T-helper 1 cell treated with Interleukin-12 subunit alpha and Interleukin-12 subunit beta and Interleukin-4 antibody, amounts not matched to agents 30 μg/mL and 1 μg/mL, for 36 hours (primary cell): Measurements from ENCODE around the gene HSPA8.
"Not testable (repeated sequence)": the region's sequence is repeated elsewhere in the genome, so short reads cannot be mapped to it uniquely, and the experiment has no call there.

Source experiments
- H3K27ac Mint-ChIP-seq: one replicate; pipeline ENCODE4 v1.8.0; 2021; ENCODE audit warnings: mild to moderate bottlenecking, mixed read lengths
- H3K27me3 Mint-ChIP-seq: one replicate; pipeline ENCODE4 v1.8.0; 2021; ENCODE audit warnings: low read depth, mixed read lengths
- H3K36me3 Mint-ChIP-seq: one replicate; pipeline ENCODE4 v1.8.0; 2021; ENCODE audit warnings: low read depth, mixed read lengths
- H3K4me1 Mint-ChIP-seq: one replicate; pipeline ENCODE4 v1.8.0; 2021; ENCODE audit warnings: low read depth, mixed read lengths
- H3K4me3 Mint-ChIP-seq: one replicate; pipeline ENCODE4 v1.8.0; 2021; ENCODE audit warnings: mild to moderate bottlenecking, moderate library complexity, mixed read lengths
- H3K9me3 Mint-ChIP-seq: one replicate; pipeline ENCODE4 v1.8.0; 2021; ENCODE audit warnings: mixed read lengths

The HSPA8 gene

DNA sequence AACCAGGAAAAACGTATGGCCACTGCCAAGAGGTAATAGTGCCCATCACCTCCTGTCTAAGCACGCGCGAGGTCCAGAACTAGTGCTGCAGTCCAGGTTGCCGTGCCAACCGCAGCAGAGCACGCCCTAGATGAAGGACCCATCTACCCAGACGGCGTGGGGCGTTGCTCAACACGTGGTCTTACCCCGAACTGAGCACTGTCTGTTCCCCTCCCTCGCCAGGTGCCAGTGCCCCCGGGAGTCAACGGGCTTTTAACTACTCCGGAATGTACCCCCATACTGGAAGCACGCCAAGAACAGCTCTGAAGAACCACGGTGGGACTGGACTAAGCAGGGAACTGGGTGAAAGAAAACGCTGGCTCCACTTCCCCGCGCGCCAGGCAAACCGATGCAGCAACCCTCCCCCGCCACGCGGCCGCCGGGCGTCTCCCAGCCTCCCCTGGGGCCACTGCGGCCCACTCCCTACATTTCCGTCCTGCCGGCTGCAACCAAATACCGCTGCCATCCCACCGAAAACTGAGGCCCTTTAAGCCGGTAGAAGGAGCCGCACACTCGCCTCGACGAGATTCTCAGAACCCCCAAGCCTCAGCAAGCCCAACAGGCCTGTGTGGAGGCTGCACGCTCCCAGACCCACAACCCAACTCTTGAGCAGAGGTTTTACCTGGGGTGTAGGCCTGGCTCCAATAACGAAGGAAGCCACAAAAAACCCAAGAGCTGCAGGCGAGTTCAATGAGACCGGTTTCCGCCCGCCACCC, at the start of gene HSPA8:
TSS of gene HSPA8 (minus strand) at position 734 of the 755 bp plus-strand sequence. CDS start 812 bp downstream, outside the sequence.
- no peaks in the 10 kb centered on the region for H3K9me3 Mint-ChIP-seq
- no peaks in the 10 kb centered on the region for H3K27me3 Mint-ChIP-seq
- H3K36me3 Mint-ChIP-seq, result peaks cover 65% of the 10 kb centered on the region
- peak within 1 kb of the TSS; percentile 99 for H3K4me3 Mint-ChIP-seq
- H3K4me1 Mint-ChIP-seq, result peaks cover 55% of the 10 kb centered on the region
- H3K27ac Mint-ChIP-seq, result peak within 1 kb of the TSS; percentile 99

DNA sequence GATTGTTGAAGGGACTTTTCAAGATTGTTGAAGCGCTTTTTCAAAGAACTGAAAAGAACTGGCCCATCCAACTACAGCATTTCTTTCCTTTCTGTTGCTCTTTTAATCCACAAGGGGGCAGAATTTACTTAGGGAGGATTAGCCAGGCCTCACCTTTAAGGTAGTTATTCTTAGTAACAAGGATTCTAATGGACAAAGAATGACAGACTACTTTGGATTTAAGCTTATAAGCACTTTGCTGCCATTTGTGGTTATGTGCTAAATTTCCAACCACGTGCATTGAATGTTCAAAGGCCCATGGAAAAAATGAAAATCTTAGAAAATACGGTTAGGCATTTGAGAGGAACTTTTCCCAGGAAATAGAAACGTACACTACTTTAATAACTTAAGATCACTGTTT, 49.5 kb upstream of the HSPA8 start:
- Mint-ChIP-seq H3K9me3 (peaks cover under 1% of the 10 kb centered on the region), H3K27ac (no peak overlapping the region), H3K4me3 (no peak overlapping the region), H3K36me3 (peaks cover 3% of the 10 kb centered on the region), H3K4me1 (peaks cover 2% of the 10 kb centered on the region), H3K27me3 (peaks cover 42% of the 10 kb centered on the region)

DNA sequence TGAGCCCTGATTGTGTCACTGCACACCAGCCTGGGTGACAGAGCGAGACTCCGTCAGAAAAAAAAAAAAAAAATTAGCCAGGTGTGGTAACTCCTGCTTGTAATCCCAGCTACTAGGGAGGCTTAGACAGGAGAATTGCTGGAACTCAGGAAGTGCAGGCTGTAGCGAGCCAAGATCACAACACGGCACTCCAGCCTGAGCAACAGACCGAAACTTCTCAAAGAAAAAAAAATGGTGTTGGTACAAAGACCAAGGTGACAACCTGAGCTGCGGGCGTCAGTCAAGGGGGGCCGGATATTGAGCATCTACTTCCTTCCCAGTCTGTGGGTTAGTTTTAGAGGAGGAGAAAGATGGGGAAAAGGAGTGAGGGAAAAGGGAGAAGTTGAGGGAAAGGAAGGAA, 48.5 kb upstream of the HSPA8 start:
- no peak overlapping the region for H3K27ac Mint-ChIP-seq
- no peaks in the 10 kb centered on the region for H3K9me3 Mint-ChIP-seq
- H3K36me3 Mint-ChIP-seq, result no peaks in the 10 kb centered on the region
- peaks cover 37% of the 10 kb centered on the region for H3K27me3 Mint-ChIP-seq
- H3K4me1 Mint-ChIP-seq, result peaks cover 2% of the 10 kb centered on the region
- H3K4me3 Mint-ChIP-seq, result no peak overlapping the region

DNA sequence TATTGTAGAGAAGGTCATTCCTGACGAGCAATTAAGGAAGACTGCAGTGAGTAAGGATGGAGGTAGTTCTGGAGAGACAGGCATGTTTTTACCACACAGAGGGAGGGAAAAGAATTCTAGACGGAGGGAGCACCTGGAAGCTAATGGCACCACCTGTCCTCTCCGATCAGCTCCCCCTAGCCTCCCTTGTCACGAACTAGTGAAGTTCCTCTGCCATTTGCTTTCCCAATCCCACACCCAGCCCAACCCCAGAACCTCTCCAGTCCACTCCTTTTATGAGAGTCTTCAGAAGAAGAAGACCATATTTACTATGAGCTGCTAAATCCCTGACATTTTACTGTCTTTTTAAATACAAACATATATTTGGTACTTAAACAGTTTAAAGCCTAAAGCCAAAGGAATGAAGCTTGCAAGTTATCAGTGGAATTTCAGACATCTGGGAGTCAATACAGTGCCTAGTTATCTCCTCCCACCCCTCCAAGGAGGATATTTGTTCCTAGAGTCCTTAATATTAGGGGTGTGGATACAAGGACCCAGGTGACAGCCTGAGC, 46.1 kb upstream of the HSPA8 start:
- Mint-ChIP-seq H3K27ac (no peak overlapping the region), H3K27me3 (peaks cover 21% of the 10 kb centered on the region), H3K36me3 (peaks cover 3% of the 10 kb centered on the region), H3K4me3 (no peak overlapping the region), H3K4me1 (peaks cover 7% of the 10 kb centered on the region), H3K9me3 (no peaks in the 10 kb centered on the region)

DNA sequence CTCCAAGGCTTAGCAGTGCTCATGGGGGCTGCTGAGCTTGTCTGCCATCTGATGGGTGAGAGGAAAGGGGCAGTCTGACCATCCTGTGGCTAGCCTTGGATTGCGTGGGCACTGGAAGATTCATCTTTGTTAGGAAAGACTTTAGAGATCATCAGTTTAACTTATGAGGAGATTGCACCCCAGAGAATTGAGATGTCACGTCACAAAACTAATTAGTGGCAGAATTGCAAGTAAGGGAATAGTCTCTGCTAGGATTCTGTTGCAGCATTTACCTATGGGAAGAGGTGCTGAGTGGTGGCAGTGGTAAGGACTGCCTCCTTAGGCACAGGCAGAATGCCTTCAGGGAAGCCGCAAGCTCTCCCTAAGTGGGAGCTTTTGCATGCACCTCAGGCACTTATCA, 42.8 kb upstream of the HSPA8 start:
- Mint-ChIP-seq H3K27ac (no peak overlapping the region), H3K4me3 (no peak overlapping the region), H3K4me1 (peaks cover 16% of the 10 kb centered on the region), H3K9me3 (no peaks in the 10 kb centered on the region), H3K36me3 (peaks cover 4% of the 10 kb centered on the region), H3K27me3 (peaks cover 16% of the 10 kb centered on the region)

DNA sequence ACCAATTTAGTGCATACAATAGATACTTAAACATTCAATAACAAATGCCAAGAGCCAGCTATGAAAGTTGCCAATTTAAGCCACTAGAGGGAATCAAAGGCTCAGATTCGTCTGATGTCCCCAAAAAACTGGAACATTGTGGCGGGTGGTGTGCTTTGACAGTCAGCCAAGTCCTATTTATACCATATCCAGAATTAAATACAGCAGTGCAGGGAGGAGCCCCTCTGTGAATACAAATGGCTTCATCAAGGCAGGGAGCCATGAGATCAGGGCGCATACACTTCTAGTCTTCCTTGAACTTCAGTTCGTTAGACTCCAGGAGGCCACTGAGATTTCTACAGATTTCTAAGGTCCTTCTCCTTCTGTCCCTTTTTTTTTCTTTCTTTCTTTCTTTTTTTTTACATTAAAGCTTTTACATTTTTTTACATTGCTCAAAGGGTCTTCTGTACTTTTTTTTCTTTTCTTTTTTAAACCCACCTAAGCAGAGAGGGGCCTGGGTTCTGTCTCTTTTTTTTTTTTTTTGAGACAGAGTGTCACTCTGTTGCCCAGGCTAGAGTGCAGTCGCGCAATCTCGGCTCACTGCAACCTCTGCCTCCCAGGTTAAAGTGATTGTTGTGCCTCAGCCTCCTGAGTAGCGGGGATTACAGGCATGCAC, 41.5 kb upstream of the HSPA8 start:
- no peak overlapping the region for H3K4me3 Mint-ChIP-seq
- H3K4me1 Mint-ChIP-seq, result peaks cover 20% of the 10 kb centered on the region
- peaks cover 9% of the 10 kb centered on the region for H3K27me3 Mint-ChIP-seq
- no peak overlapping the region for H3K27ac Mint-ChIP-seq
- H3K9me3 Mint-ChIP-seq, result no peaks in the 10 kb centered on the region
- peaks cover 4% of the 10 kb centered on the region for H3K36me3 Mint-ChIP-seq

DNA sequence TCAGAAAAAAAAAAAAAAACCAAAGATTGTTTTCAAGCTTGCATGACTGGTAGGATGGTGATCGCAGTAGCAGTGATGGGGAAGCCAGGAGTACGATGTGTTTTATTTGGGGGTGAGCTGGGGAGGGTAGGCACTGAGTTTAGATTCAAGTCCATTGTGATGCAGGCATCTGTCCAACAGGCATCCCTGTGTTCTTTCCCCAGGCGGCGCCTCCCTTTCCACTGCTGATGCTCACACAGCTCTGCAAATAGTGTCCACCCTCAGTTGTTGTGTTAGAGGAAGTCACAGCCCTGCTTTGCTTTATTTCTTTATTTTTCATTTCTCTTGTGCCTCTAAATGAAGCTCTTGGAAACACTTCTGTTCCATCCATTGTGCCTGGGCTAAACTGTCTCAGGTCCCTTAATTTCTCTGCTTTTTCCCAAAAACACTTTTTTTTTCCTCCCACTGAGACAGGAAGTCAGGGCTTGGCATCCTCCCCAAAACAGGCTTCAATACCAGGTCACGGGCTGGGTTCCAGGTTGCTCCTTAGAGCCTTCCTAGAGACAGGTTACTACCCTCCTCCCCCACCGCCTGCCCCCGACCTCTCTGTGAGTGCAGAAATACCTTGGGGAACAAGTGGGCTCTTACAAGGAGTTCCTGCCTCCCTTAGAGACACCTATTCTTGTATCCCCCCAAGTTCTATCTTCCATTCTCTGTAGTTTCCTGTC, 38.6 kb upstream of the HSPA8 start:
- peaks cover 4% of the 10 kb centered on the region for H3K36me3 Mint-ChIP-seq
- H3K9me3 Mint-ChIP-seq, result no peaks in the 10 kb centered on the region

DNA sequence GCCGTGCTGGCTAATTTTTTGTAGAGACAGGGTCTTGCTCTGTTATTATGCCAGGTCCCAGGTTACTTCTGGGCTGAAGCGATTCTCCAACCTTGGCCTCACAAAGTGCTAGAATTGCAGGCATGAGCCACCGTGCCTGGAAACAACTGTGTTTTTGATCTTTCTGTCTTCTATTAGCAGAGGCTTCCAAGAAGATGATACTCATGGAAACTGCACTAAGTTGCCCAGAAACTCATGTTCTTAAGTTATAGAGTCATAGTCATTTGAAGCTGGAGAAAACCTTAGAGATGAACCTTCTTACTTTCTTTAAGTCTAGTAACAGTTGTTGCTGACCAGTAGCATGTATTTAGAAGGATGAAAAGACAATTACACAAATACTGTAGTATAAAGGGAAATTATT, 37.1 kb upstream of the HSPA8 start:
- Mint-ChIP-seq H3K27ac (no peak overlapping the region), H3K4me3 (no peak overlapping the region), H3K27me3 (peaks cover 3% of the 10 kb centered on the region), H3K9me3 (no peaks in the 10 kb centered on the region), H3K36me3 (peaks cover 4% of the 10 kb centered on the region), H3K4me1 (peaks cover 20% of the 10 kb centered on the region)

More for the DNA sequence above, 38.6 kb upstream of the HSPA8 start:
- Mint-ChIP-seq H3K27ac (peak overlapping the region; percentile 61), H3K27me3 (peaks cover 3% of the 10 kb centered on the region), H3K4me3 (peak overlapping the region; percentile 29), H3K4me1 (peaks cover 21% of the 10 kb centered on the region)

DNA sequence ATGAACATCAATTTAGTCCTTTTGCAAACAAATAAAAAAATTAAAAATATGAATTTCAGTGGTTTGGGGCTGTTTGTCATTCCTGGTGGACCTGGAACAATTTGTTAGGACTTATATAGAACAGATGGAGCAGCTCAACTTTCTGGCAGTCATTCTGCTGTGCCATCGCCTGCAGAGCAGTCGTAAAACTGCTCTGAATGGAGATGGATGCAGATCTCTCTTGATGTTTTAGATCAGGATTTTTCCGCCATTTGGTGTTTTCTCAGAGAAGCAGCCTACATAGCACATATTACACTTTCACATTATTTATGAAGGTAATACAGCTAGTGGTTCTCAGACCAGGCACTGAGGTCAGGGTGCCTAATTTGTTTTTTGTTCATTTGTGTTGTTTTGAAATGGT, 31.8 kb upstream of the HSPA8 start:
- Mint-ChIP-seq H3K27me3 (no peaks in the 10 kb centered on the region), H3K36me3 (no peaks in the 10 kb centered on the region), H3K4me1 (peaks cover 9% of the 10 kb centered on the region), H3K27ac (no peak overlapping the region), H3K9me3 (no peaks in the 10 kb centered on the region), H3K4me3 (no peak overlapping the region)

DNA sequence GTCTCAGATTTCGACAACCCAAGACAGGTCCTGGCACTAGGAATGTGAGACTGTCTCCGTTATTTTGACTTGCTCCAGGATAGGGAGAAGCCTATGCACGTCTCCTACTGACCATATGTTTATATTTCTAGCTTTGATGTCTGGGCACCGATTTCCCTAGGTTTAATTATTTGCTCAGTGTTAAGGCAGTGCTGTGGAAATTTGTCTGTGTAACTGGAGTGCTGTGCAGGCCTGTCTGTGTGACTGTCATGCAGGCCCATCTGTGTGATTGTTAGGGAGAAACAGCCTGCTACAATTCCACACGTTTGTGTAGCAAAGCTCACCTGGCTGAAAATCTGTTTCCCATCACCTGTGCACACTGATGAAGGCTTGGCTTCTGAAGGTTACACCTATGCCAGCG, 29.6 kb upstream of the HSPA8 start:
- no peaks in the 10 kb centered on the region for H3K27me3 Mint-ChIP-seq
- H3K27ac Mint-ChIP-seq, result no peak overlapping the region
- peaks cover 19% of the 10 kb centered on the region for H3K4me1 Mint-ChIP-seq
- no peaks in the 10 kb centered on the region for H3K9me3 Mint-ChIP-seq
- H3K4me3 Mint-ChIP-seq, result no peak overlapping the region
- no peaks in the 10 kb centered on the region for H3K36me3 Mint-ChIP-seq

DNA sequence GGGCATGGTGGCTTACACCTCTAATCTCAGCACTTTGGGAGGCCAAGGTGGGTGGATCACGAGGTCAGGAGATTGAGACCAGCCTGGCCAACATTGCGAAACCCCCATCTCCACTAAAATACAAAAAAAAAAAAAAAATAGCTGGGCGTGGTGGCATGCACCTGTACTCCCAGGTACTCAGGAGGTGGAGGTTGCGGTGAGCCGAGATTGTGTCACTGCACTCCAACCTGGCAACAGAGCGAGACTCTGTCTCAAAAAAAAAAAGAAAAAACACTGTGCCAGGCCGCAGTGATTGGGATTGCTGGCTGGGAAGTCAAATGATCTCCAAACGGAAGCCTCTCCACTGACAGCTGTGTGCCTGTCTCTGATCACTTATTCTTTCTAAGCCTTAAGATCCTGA, 28.2 kb upstream of the HSPA8 start:
- H3K4me1 Mint-ChIP-seq, result peaks cover 25% of the 10 kb centered on the region
- not testable (repeated sequence) for H3K27me3 Mint-ChIP-seq, H3K4me3 Mint-ChIP-seq, H3K36me3 Mint-ChIP-seq, H3K9me3 Mint-ChIP-seq, H3K27ac Mint-ChIP-seq

DNA sequence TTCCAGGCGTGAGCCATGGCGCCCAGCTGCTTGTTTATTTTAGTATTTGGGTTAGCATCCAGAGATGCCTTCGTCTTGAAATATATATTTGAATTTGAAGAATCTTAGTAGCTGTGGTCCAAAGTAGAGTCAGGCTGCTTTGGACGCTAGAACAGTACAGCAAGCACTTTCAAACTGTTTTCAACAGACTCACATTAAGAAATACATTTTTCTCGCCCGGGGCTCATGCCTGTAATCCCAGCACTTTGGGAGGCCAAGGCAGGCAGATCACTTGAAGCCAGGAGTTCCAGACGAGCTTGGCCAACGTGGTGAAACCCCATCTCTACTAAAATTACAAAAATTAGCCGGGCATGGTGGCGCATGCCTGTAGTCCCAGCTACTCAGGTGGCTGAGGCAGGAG, 27.0 kb upstream of the HSPA8 start:
- peaks cover 30% of the 10 kb centered on the region for H3K4me1 Mint-ChIP-seq
- H3K27me3 Mint-ChIP-seq, H3K36me3 Mint-ChIP-seq, H3K27ac Mint-ChIP-seq, H3K9me3 Mint-ChIP-seq, H3K4me3 Mint-ChIP-seq: not testable (repeated sequence)

DNA sequence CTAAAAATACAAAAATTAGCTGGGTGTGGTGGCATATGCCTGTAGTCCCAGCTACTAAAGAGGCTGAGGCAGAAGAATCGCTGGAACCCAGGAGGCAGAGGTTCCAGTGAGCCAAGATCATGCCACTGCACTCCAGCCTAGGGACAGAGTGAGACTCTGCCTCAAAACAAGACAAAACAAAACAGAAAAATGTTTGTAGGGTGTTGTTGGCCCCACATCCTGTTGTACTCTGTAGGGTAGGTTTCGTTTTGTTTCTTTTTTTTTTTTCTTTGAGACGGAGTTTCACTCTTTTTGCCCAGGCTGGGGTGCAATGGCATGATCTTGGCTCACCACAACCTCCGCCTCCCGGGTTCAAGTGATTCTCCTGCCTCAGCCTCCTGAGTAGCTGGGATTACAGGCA, 25.7 kb upstream of the HSPA8 start:
- H3K9me3 Mint-ChIP-seq, H3K27me3 Mint-ChIP-seq: not testable (repeated sequence)
- H3K4me3 Mint-ChIP-seq, result peak overlapping the region; percentile 66
- peaks cover 10% of the 10 kb centered on the region for H3K36me3 Mint-ChIP-seq
- peak overlapping the region; percentile 92 for H3K27ac Mint-ChIP-seq
- peaks cover 41% of the 10 kb centered on the region for H3K4me1 Mint-ChIP-seq

DNA sequence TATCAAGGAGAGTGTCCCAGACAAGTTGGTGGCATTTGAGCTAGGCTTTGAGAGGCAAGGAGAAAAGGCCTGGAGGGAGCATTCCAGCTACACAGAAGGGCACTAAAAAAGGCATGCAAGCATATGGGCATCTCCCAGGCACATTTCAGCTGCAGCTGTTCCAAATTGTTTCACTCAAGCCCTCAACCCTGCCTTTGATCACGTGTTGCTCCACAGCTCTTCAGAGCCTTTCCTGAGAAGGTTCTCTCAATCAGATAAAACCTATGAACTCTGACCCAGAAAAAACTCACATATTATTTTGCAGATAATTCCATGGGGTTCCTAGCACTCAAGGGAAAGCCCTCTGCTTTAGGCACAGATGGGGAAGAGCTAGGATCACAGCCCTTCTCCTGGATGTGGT, 24.4 kb upstream of the HSPA8 start:
- peak overlapping the region; percentile 82 for H3K27ac Mint-ChIP-seq
- H3K4me3 Mint-ChIP-seq, result peak overlapping the region; percentile 40

More for the DNA sequence above, 24.4 kb upstream of the HSPA8 start:
- Mint-ChIP-seq H3K27me3 (no peaks in the 10 kb centered on the region), H3K36me3 (peaks cover 10% of the 10 kb centered on the region), H3K4me1 (peaks cover 46% of the 10 kb centered on the region), H3K9me3 (peaks cover 3% of the 10 kb centered on the region)
